GM12891 (cell line): ENCODE results near the gene ASB6.

Source experiments
- DNase-seq: peaks from one replicate; pipeline ENCODE4 v3.0.0; 2011; ENCODE audit warnings: low spot score; ENCODE audit not compliant: insufficient read length
- FAIRE-seq: peaks from 2 replicates; lab custom pipeline; 2011; peaks lifted over from hg19 to GRCh38; lab: Jason Lieb, UNC
- PAX5 ChIP-seq: IDR thresholded peaks from 2 replicates; pipeline ENCODE4 v1.6.1; 2011; ENCODE audit warnings: low read length, moderate library complexity, mild to moderate bottlenecking; ENCODE audit not compliant: insufficient read depth, severe bottlenecking
- POLR2A ChIP-seq: IDR thresholded peaks from 2 replicates; pipeline ENCODE4 v1.6.1; 2011; ENCODE audit warnings: low read depth, low read length, control low read depth
- POLR2AphosphoS5 ChIP-seq: IDR thresholded peaks from 2 replicates; pipeline ENCODE4 v1.6.1; 2011; ENCODE audit warnings: low read depth, low read length, control low read depth
- POU2F2 ChIP-seq: IDR thresholded peaks from 2 replicates; pipeline ENCODE4 v1.6.1; 2011; ENCODE audit warnings: low read depth, mild to moderate bottlenecking, control low read depth, low read length, moderate library complexity
- SPI1 ChIP-seq: IDR thresholded peaks from 2 replicates; pipeline ENCODE4 v1.6.1; 2011; ENCODE audit warnings: low read depth, low read length, control low read depth
- TAF1 ChIP-seq: IDR thresholded peaks from 2 replicates; pipeline ENCODE4 v1.6.1; 2011; ENCODE audit warnings: low read depth, low read length, control low read depth

The ASB6 gene

GRCh38 chr9:129677456-129677855, 35.5 kb upstream of the ASB6 start:
- no peak for DNase-seq
- no peak for FAIRE-seq
- TF ChIP-seq POLR2A = no peak
- TF ChIP-seq SPI1 = no peak
- no peak for TF ChIP-seq POLR2AphosphoS5
- no peak for TF ChIP-seq TAF1
- no peak for TF ChIP-seq PAX5
- TF ChIP-seq POU2F2 = no peak

GRCh38 chr9:129676975-129677374, 35.0 kb upstream of the ASB6 start:
- FAIRE-seq (no peak), DNase-seq (no peak)
- TF ChIP-seq SPI1 = no peak
- TF ChIP-seq POU2F2 = no peak
- no peak for TF ChIP-seq PAX5
- no peak for TF ChIP-seq POLR2AphosphoS5
- no peak for TF ChIP-seq TAF1
- no peak for TF ChIP-seq POLR2A

GRCh38 chr9:129676287-129676686, 34.3 kb upstream of the ASB6 start:
- no peak for DNase-seq
- FAIRE-seq = no peak
- TF ChIP-seq PAX5 (no peak), POLR2AphosphoS5 (no peak), SPI1 (no peak), POLR2A (no peak), TAF1 (no peak), POU2F2 (no peak)

- no peak for DNase-seq
- TF ChIP-seq POLR2AphosphoS5 (no peak), POU2F2 (no peak), SPI1 (no peak), TAF1 (no peak), PAX5 (no peak), POLR2A (no peak)
- FAIRE-seq = no peak
Observed at GRCh38 chr9:129675620-129676019, 33.7 kb upstream of the ASB6 start.

- DNase-seq (no peak), FAIRE-seq (no peak)
- TF ChIP-seq POU2F2 = no peak
- no peak for TF ChIP-seq SPI1
- TF ChIP-seq POLR2AphosphoS5 = no peak
- no peak for TF ChIP-seq POLR2A
- TF ChIP-seq TAF1 = no peak
- TF ChIP-seq PAX5 = no peak
Observed at GRCh38 chr9:129674229-129674628, 32.3 kb upstream of the ASB6 start.

- FAIRE-seq (no peak), DNase-seq (no peak)
- TF ChIP-seq POU2F2 = no peak
- no peak for TF ChIP-seq PAX5
- TF ChIP-seq SPI1 = no peak
- TF ChIP-seq TAF1 = no peak
- no peak for TF ChIP-seq POLR2AphosphoS5
- TF ChIP-seq POLR2A = no peak
Observed at GRCh38 chr9:129673602-129674001, 31.7 kb upstream of the ASB6 start.

- FAIRE-seq = no peak
Observed at GRCh38 chr9:129672702-129673101, 30.8 kb upstream of the ASB6 start.

GRCh38 chr9:129671519-129671918, 29.6 kb upstream of the ASB6 start:
- no peak for DNase-seq
- FAIRE-seq = no peak
- TF ChIP-seq POLR2A = no peak
- TF ChIP-seq POU2F2 = no peak
- no peak for TF ChIP-seq POLR2AphosphoS5
- no peak for TF ChIP-seq PAX5
- TF ChIP-seq SPI1 = no peak
- TF ChIP-seq TAF1 = no peak

More at GRCh38 chr9:129672702-129673101, 30.8 kb upstream of the ASB6 start:
- DNase-seq = no peak
- TF ChIP-seq POU2F2 (no peak), TAF1 (no peak), POLR2A (no peak), POLR2AphosphoS5 (no peak), SPI1 (no peak), PAX5 (no peak)

GRCh38 chr9:129671065-129671464, 29.1 kb upstream of the ASB6 start:
- DNase-seq = no peak
- no peak for FAIRE-seq
- TF ChIP-seq PAX5 (no peak), TAF1 (no peak)

- DNase-seq (no peak), FAIRE-seq (no peak)
- TF ChIP-seq POLR2A (no peak), POLR2AphosphoS5 (no peak), PAX5 (no peak), POU2F2 (no peak), TAF1 (no peak), SPI1 (no peak)
Observed at GRCh38 chr9:129669946-129670345, 28.0 kb upstream of the ASB6 start.

- TF ChIP-seq SPI1 (no peak), PAX5 (no peak), TAF1 (no peak), POLR2AphosphoS5 (no peak), POLR2A (no peak), POU2F2 (no peak)
- FAIRE-seq (no peak), DNase-seq (no peak)
Observed at GRCh38 chr9:129669141-129669718, 27.3 kb upstream of the ASB6 start.
